Activated gamma-delta T cell (primary cell): ENCODE results near the gene PRAMEF9.
"Not testable (repeated sequence)": the region's sequence is repeated elsewhere in the genome, so short reads cannot be mapped to it uniquely, and the experiment has no call there.

Experiments
- DNase-seq: peaks from one replicate; lab custom pipeline; 2025; lab: John Stamatoyannopoulos, UW
- total RNA-seq, 2 donors: gene quantifications; one replicate each; lab custom pipeline; 2026; lab: John Stamatoyannopoulos, UW

The PRAMEF9 gene
- total RNA-seq, result 0 reads per million in 2 donors

- not testable (repeated sequence) for DNase-seq
Observed at GRCh38 chr1:13171548-13171947, at the start of gene PRAMEF9. Gene PRAMEF9, plus strand, starts transcription at chr1:13171848. Its CDS starts 3,433 bp downstream, at chr1:13175281.

DNA sequence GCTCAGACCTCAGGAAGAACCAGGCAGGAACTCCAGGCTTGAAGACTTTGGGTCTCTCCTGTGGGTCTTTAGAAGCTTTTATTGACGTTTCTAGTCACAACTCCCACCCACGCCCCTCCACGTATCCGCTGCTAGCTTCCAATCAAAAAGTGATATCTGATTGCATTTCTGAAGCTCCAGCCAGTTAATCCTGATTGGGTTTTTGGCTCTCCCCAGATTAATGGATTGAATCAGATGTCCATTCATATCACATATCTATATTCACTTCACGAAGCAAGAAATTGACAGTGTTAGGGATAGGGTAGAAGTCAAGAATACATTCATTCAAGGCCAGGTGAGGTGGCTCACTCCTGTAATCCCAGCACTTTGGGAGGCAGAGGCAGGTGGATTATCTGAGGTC, 15.7 kb upstream of the PRAMEF9 start, which contains the start of gene PRAMEF26:
TSS of gene PRAMEF26 (minus strand) at position 101 of the 400 bp plus-strand sequence. CDS start 2,914 bp downstream, outside the sequence.
- not testable (repeated sequence) for DNase-seq

DNA sequence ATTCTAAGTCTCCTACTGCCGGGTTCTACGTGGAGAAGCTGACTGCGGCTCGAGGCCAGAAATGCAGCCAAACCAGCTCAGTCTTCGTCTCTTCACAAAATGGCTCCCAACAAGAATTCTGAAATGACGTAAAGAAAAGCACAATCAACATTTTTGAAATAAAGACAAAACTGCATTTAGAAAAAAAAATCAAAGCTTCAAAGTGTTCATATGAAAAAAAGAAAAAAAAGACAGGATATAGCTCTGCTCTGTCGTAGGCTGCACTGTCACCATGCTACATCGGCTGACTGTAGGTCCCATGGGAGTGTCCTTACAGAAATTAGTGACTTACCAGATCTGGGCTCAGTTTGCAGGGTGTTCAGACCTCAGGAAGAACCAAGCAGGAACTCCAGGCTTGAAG, 6.1 kb upstream of the PRAMEF9 start, which contains the start of gene HNRNPCL4:
TSS of gene HNRNPCL4 (minus strand) at position 101 of the 400 bp plus-strand sequence. CDS start 164 bp downstream, outside the sequence.
- not testable (repeated sequence) for DNase-seq

DNA sequence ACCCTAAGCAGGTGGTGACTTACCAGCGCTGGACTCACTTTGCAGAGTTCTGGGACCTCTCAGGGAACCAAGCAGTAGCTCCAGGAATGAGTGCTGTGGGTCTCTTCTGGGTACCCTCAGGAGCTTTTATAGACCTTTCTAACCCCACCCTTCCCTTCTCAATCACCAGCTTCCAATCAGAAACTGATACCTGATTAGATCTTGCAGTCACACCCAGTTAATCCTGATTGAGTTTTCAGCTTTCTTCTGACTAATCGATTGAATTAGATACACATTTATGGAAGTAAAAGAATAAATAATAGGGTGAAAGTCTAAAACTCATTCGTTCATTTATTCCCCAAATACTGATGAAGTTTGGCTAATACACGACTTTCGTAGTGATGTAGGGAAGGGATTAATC, 29.7 kb downstream of the PRAMEF9 start, which contains the start of gene PRAMEF13:
TSS of gene PRAMEF13 (minus strand) at position 101 of the 400 bp plus-strand sequence. CDS start 1,820 bp downstream, outside the sequence.
- not testable (repeated sequence) for DNase-seq

- not testable (repeated sequence) for DNase-seq
Observed at GRCh38 chr1:13208712-13209111, 37.1 kb downstream of the PRAMEF9 start.

GRCh38 chr1:13216619-13217018, 45.0 kb downstream of the PRAMEF9 start:
- DNase-seq, result not testable (repeated sequence)

DNA sequence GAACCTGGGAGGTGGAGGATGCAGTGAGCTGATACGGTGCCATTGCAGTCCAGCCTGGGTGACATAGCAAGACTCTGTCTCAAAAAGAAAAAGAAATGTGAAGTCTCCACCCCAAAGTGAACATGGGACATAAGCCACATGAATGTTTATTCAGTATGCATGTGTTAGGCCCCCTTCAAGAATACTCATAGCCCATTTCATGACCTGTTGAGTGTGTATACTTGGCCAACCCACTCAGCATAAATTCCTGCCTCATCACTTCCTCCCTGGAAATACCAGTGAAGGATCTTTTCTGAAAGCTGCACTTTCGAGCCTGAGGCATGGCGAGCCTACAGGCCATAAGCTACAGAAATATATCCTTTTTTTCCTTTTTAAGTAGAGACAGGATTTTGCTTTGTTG, 47.6 kb downstream of the PRAMEF9 start:
- DNase-seq, result not testable (repeated sequence)

- not testable (repeated sequence) for DNase-seq
Observed at GRCh38 chr1:13222788-13223187, 51.1 kb downstream of the PRAMEF9 start.

GRCh38 chr1:13224480-13225060, 52.9 kb downstream of the PRAMEF9 start:
- DNase-seq, result no peak

DNA sequence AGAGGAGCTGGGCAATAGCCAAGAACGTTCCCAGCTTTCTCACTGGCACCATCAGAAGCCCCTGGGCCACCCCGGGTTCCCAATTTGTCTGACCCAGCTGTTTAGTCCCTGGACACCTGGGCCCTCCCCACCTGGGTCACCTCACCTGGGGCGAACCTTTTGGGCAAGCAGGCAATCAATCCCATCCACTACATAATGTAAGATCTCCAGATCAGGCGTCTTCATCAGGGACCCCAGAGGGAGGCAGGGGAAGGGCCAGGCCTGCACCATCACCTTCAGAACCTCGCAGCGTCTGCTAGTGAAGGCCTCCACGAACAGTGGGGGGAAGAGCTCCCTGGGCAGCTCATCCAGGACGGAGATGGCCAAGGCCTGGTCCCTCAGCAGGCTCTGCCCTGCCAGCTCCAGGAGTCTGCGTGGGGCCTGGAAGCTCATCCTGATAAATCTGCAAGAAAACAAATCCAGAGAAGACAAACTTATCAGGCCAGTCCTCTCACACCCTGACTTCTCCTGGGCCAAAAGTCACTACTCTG, 54.1 kb downstream of the PRAMEF9 start, which contains the start of gene PRAMEF18:
TSS of gene PRAMEF18 (minus strand) at position 480 of the 530 bp plus-strand sequence. CDS start at position 432, 48 bp downstream.
- not testable (repeated sequence) for DNase-seq

GRCh38 chr1:13227271-13228055, 55.8 kb downstream of the PRAMEF9 start:
- not testable (repeated sequence) for DNase-seq

DNA sequence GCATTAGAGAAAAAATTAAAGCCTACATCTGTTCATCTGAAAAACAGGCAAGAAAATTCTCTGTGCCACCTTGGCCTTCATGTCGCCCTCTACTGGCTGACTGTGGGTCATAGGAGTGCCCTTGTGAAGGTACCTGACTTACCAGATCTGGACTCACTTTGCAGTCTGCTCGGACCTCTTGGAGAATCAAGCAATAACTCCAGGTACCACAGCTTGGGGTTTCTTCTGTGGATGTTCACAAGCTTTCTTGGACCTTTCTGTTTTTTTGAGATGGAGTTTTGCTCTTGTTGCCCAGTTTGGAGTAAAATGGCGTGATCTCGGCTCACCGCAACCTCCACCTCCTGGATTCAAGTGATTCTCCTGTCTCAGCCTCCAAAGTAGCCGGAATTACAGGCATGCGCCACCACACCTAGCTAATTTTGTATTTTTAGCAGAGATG, 56.7 kb downstream of the PRAMEF9 start:
- DNase-seq, result no peak
